Esophagus muscularis mucosa (tissue), 3 donors: Measurements from ENCODE around the gene FAM227B.

ENCODE experiments used
- CTCF ChIP-seq, 3 experiments: fragments of 200-600 bp in 2 of 3; fragments of 450-650 bp in 1 of 3; sonication (generic) in 2 of 3; IDR thresholded peaks; one replicate each; pipeline ENCODE4 v1.5.1; 2017 to 2019; ENCODE audit warnings: antibody characterized with exemption in 3 of 3, mild to moderate bottlenecking in 2 of 3, moderate library complexity in 1 of 3
- POLR2A ChIP-seq: fragments of 450-650 bp; IDR thresholded peaks from one replicate; pipeline ENCODE4 v1.6.1; 2017; ENCODE audit warnings: antibody characterized with exemption, moderate library complexity, mild to moderate bottlenecking, low read depth

DNA sequence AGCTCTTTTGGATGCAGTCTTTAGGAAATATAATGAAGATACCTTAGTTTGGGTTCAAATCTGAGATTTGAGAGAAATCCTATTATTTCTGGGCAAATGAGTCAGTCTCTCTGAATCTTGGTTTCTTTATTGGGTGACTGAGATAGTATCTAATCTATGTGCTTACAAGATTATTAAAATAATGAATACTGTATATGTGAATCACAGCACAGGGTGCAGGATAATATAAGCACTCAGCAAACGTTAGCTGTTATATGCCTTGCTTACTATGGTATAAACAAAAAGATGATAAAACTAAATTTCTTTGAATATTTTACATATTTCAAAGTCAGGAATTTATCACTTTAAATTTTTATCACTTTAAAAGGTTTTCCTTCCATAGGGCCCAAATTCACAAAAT lies 168.0 kb downstream of the FAM227B start:
- no peak for TF ChIP-seq CTCF (IDR thresholded peaks at IDR 0.05)
- no peak for TF ChIP-seq POLR2A
